Measurements from ENCODE around the gene CREB5. TPM values are rescaled to one million over a fixed set of nuclear protein-coding genes. Genes with fewer than 3 reads are reported as not detected.

Gene CREB5
- total RNA-seq, 1 experiment from 2014 or later: 0.49 TPM

DNA sequence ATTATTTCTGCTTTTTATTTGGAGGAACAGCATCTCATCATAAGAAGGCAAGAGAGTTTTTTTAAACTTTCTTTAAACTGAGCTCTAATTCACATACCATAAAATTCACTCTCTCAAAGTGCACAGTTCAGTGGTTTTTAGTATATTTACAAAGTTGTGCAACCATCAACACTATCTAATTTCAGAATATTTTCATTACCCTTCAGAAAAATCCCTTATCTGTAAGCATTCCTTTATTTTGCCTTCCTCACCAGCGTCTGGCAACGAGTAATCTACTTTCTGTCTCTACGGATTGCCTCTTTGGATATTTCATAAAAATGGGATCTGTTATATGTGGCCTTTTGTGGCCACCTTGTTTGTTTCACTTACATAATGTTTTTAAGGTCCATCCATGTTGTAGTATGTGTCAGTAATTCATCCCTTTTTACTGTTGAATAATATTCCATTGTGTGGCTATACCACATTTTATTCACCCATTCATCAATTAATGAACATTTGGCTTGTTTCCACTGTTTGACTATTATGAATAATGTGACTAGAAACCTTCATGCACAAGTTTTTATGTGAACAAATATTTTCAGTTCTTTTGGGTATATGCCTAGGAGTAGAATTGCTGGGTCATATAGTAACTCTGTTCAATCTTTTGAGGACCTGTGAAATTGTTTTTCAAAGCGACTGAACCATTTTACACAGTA, 364.3 kb downstream of the CREB5 start:
- H4K20me1 ChIP-seq (ENCODE audit: insufficient read depth): no peaks in the 10 kb centered on the region
- no peak overlapping the region for H3K27ac ChIP-seq (ENCODE audit: low read depth, low read length)
- TF ChIP-seq JUND (IDR thresholded peaks at IDR 0.05) (no peak), RAD21 (IDR thresholded peaks at IDR 0.05; ENCODE audit: low read depth) (no peak)
- no peaks in the 10 kb centered on the region for H3K79me2 ChIP-seq (ENCODE audit: insufficient read depth, low read length)
- no peak overlapping the region for H3K9ac ChIP-seq (ENCODE audit: low read length)
- CTCF ChIA-PET: no interaction called here
- peaks cover 11% of the 10 kb centered on the region; the same call in 1 of the 2 replicates for H3K27me3 ChIP-seq (ENCODE audit: insufficient read depth, low read length)
- 0 out of 2 replicates have a peak, but pooled peaks cover 4% of the 10 kb centered on the region for H3K9me2 ChIP-seq (ENCODE audit: insufficient read depth)
- no peaks in the 10 kb centered on the region for H3K9me3 ChIP-seq (ENCODE audit: control insufficient read depth in 1 of 2, insufficient read depth in 1 of 2, low read depth in 1 of 2, low read length in 2 of 2)
- no peak overlapping the region for H3K4me3 ChIP-seq (replicated peaks in 1 of 2; ENCODE audit: low read depth in 1 of 2, low read length in 2 of 2)
- intact Hi-C loops (cut with micrococcal nuclease): no loop called here
- POLR2A ChIA-PET: no interaction called here
- no peak overlapping the region for H2AFZ ChIP-seq (ENCODE audit: low read depth, low read length, poor library complexity, severe bottlenecking)
- H3K4me2 ChIP-seq (ENCODE audit: low read length): no peak overlapping the region
- no peaks in the 10 kb centered on the region for H3K36me3 ChIP-seq (ENCODE audit: control insufficient read depth in 1 of 2, insufficient read depth in 2 of 2, low read length in 2 of 2)
- RAD21 ChIA-PET (ENCODE audit: low non-redundant PET in 1 of 2, low total read pairs in 2 of 2, uncharacterized antibody in 2 of 2, unreplicated experiment in 2 of 2): no interaction called here
- H3K4me1 ChIP-seq (ENCODE audit: control insufficient read depth in 1 of 2, insufficient read depth in 2 of 2, low read length in 2 of 2): no peaks in the 10 kb centered on the region
- DNase-seq (ENCODE audit: low read depth, low spot score) (no peak), ATAC-seq (no peak)
- BruUV-seq (replicated peaks): no TSS peak

DNA sequence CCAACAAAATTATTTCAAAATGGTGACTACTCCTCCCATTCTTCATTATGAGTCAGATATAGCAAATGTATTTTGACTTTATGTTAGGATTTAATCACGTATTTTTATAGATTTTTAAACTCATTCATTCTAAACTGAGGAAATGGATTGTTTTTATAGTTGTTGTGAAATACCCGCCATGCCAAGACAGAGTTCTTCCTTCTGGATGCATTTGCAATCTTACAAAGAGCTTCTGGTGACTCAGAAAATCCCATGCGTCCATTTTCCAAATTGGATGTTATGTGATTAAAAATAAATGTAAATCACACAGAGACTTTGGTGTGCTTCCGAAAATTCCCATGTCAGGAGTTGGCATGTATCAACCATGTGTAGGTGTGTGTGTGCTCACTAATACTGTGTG, 366.5 kb downstream of the CREB5 start:
- Histone ChIP-seq H3K4me3 (replicated peaks in 1 of 2; ENCODE audit: low read depth in 1 of 2, low read length in 2 of 2) (no peak overlapping the region), H3K36me3 (ENCODE audit: control insufficient read depth in 1 of 2, insufficient read depth in 2 of 2, low read length in 2 of 2) (no peaks in the 10 kb centered on the region), H3K79me2 (ENCODE audit: insufficient read depth, low read length) (no peaks in the 10 kb centered on the region), H3K9ac (ENCODE audit: low read length) (no peak overlapping the region), H3K9me3 (ENCODE audit: control insufficient read depth in 1 of 2, insufficient read depth in 1 of 2, low read depth in 1 of 2, low read length in 2 of 2) (no peaks in the 10 kb centered on the region), H3K4me2 (ENCODE audit: low read length) (no peak overlapping the region), H3K27ac (ENCODE audit: low read depth, low read length) (no peak overlapping the region), H3K27me3 (ENCODE audit: insufficient read depth, low read length) (peaks cover 11% of the 10 kb centered on the region; the same call in 1 of the 2 replicates), H3K9me2 (ENCODE audit: insufficient read depth) (0 out of 2 replicates have a peak, but pooled peaks cover 4% of the 10 kb centered on the region), H4K20me1 (ENCODE audit: insufficient read depth) (no peaks in the 10 kb centered on the region), H3K4me1 (ENCODE audit: control insufficient read depth in 1 of 2, insufficient read depth in 2 of 2, low read length in 2 of 2) (no peaks in the 10 kb centered on the region), H2AFZ (ENCODE audit: low read depth, low read length, poor library complexity, severe bottlenecking) (no peak overlapping the region)
- POLR2A ChIA-PET: no interaction called here
- no peak for DNase-seq (ENCODE audit: low read depth, low spot score)
- ATAC-seq: no peak
- intact Hi-C loops (cut with micrococcal nuclease): no loop called here
- TF ChIP-seq EGR1 (IDR thresholded peaks at IDR 0.05; ENCODE audit: low read depth) (no peak), CBX3 (IDR thresholded peaks at IDR 0.05; ENCODE audit: low read depth) (no peak), SRF (IDR thresholded peaks at IDR 0.05; ENCODE audit: low read depth) (no peak), TCF7L2 (IDR thresholded peaks at IDR 0.05; ENCODE audit: borderline replicate concordance, extremely low read depth, insufficient read depth, insufficient read length) (no peak), POLR2A (IDR thresholded peaks at IDR 0.05; ENCODE audit: borderline replicate concordance, extremely low read depth, insufficient read depth, insufficient read length) (no peak), CEBPB (IDR thresholded peaks at IDR 0.05; ENCODE audit: low read depth) (no peak), FOSL1 (IDR thresholded peaks at IDR 0.05; ENCODE audit: low read depth) (no peak), ELF1 (IDR thresholded peaks at IDR 0.05; ENCODE audit: borderline replicate concordance, low read depth) (no peak)
- TF ChIP-seq, protein P1, sequence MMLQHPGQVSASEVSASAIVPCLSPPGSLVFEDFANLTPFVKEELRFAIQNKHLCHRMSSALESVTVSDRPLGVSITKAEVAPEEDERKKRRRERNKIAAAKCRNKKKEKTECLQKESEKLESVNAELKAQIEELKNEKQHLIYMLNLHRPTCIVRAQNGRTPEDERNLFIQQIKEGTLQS (IDR thresholded peaks at IDR 0.05): no peak
- CTCF ChIA-PET: no interaction called here
- no TSS peak for BruUV-seq (replicated peaks)
- RAD21 ChIA-PET (ENCODE audit: low non-redundant PET in 1 of 2, low total read pairs in 2 of 2, uncharacterized antibody in 2 of 2, unreplicated experiment in 2 of 2): no interaction called here
